ENCODE results near the gene MSANTD1. TPM values are rescaled to one million over a fixed set of nuclear protein-coding genes. Genes with fewer than 3 reads are reported as not detected.

The MSANTD1 gene
- total and polyA plus RNA-seq, 2 experiments from 2014 or later, result 0.37 to 2.7 TPM

DNA sequence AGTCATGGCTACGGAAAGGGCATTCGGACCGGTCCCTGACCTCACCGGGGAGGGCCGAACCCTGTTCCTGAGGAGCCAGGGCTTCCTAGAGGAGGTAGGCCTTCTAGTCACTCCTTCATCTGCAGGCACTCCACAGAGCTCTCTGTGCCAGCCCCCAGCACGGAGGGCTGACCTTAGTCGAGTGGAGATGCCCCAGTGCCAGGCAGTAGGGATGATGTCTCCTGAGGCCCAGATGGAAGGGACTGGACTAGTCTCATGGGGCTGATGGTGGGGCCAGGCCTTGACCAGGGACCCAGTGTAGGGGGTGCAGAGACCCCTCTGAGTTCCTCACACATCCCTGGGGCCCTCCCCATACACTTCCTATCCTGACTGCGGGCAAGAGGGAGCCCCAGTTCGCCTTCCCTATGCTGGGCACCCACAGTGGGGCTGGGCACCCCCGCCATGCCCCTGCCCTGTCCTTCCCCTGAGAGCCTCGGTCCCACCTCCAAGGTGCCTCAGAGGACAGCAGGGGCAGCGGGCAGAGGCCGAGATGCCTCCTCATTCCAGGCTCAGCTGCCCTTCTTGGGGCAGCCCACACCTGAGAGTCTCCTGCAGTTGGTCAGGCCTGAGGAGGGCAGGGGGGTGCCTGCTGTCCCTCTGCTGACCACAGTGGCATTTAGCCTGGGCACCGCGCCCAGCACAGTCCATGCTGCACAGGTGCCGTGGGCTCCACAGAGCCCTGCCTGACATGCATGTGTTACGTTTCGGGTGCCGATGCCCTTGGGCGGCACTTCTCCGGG lies 1.4 kb upstream of the MSANTD1 start:
- Histone ChIP-seq H3K9me3 (ENCODE audit: low read depth) (no peaks in the 10 kb centered on the region), H3K4me3 (no peak overlapping the region), H3K27ac (no peak overlapping the region), H3K4me1 (ENCODE audit: low read depth) (no peaks in the 10 kb centered on the region), H3K36me3 (no peaks in the 10 kb centered on the region), H3K27me3 (no peaks in the 10 kb centered on the region)
- TF ChIP-seq, protein P1, sequence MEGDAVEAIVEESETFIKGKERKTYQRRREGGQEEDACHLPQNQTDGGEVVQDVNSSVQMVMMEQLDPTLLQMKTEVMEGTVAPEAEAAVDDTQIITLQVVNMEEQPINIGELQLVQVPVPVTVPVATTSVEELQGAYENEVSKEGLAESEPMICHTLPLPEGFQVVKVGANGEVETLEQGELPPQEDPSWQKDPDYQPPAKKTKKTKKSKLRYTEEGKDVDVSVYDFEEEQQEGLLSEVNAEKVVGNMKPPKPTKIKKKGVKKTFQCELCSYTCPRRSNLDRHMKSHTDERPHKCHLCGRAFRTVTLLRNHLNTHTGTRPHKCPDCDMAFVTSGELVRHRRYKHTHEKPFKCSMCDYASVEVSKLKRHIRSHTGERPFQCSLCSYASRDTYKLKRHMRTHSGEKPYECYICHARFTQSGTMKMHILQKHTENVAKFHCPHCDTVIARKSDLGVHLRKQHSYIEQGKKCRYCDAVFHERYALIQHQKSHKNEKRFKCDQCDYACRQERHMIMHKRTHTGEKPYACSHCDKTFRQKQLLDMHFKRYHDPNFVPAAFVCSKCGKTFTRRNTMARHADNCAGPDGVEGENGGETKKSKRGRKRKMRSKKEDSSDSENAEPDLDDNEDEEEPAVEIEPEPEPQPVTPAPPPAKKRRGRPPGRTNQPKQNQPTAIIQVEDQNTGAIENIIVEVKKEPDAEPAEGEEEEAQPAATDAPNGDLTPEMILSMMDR (IDR thresholded peaks at IDR 0.05; ENCODE audit: low read depth, low read length), result no peak
- DNase-seq (ENCODE audit: low read depth in 1 of 2, low spot score in 1 of 2), result no peak

GRCh38 chr4:3248178-3248480 lies 830 bp upstream of the MSANTD1 start:
- no peak for DNase-seq (ENCODE audit: low read depth in 1 of 2, low spot score in 1 of 2)

DNA sequence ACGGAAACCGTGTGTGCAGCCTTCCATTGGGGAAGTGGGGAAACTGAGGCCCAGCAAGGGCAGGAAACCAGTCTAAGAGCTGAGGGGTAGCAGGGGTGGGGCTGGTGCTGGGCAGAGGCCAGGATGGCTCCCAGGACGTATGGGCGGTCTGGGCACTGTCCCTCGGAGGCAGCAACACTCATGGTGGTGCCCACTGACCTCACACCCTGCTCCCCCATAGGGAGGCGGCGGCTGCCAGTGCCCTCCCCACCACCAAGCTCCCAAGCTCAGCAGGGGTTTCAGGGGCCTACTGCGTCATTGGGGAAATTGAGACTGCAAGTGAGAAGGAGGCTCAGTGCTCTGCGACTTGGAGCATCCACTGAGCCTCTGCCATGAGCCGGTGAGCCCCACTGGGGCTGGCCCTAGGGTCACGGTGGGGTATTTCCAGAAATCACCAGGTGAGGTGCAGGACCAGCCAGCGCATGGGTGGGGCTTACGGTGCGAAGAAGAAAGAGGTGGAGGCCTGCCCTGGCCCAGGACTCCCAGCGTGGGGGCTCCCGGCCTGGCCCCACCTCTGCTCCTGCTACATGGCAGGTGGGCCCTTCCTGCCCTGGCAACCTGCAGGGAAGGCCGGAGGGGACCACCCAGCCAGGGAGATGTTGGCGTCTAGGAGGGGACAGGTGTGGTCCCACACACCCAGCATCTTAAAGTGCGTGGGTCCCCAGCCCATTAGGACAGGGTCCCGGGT lies 915 bp downstream of the MSANTD1 start:
- no peaks in the 10 kb centered on the region for H3K9me3 ChIP-seq (ENCODE audit: low read depth)
- no peak overlapping the region for H3K4me3 ChIP-seq
- H3K36me3 ChIP-seq, result no peaks in the 10 kb centered on the region
- DNase-seq (ENCODE audit: low read depth in 1 of 2, low spot score in 1 of 2), result no peak
- H3K27me3 ChIP-seq, result no peaks in the 10 kb centered on the region
- no peaks in the 10 kb centered on the region for H3K4me1 ChIP-seq (ENCODE audit: low read depth)
- TF ChIP-seq, protein P1 (IDR thresholded peaks at IDR 0.05; ENCODE audit: low read depth, low read length), result no peak
- H3K27ac ChIP-seq, result no peak overlapping the region

More at GRCh38 chr4:3248178-3248480, 830 bp upstream of the MSANTD1 start:
- Histone ChIP-seq H3K36me3 (no peaks in the 10 kb centered on the region), H3K4me3 (no peak overlapping the region), H3K4me1 (ENCODE audit: low read depth) (no peaks in the 10 kb centered on the region), H3K9me3 (ENCODE audit: low read depth) (no peaks in the 10 kb centered on the region), H3K27me3 (no peaks in the 10 kb centered on the region), H3K27ac (no peak overlapping the region)
- TF ChIP-seq, protein P1 (IDR thresholded peaks at IDR 0.05; ENCODE audit: low read depth, low read length), result no peak

GRCh38 chr4:3250438-3250955 lies 1.5 kb downstream of the MSANTD1 start:
- Histone ChIP-seq H3K4me1 (ENCODE audit: low read depth) (no peaks in the 10 kb centered on the region), H3K27me3 (no peaks in the 10 kb centered on the region), H3K9me3 (ENCODE audit: low read depth) (no peaks in the 10 kb centered on the region), H3K4me3 (no peak overlapping the region), H3K36me3 (no peaks in the 10 kb centered on the region), H3K27ac (no peak overlapping the region)
- TF ChIP-seq, protein P1 (IDR thresholded peaks at IDR 0.05; ENCODE audit: low read depth, low read length), result no peak
- DNase-seq (ENCODE audit: low read depth in 1 of 2, low spot score in 1 of 2), result no peak

GRCh38 chr4:3250956-3251690 lies 2.2 kb downstream of the MSANTD1 start:
- Histone ChIP-seq H3K9me3 (ENCODE audit: low read depth) (no peaks in the 10 kb centered on the region), H3K27me3 (no peaks in the 10 kb centered on the region), H3K27ac (no peak overlapping the region), H3K4me1 (ENCODE audit: low read depth) (no peaks in the 10 kb centered on the region), H3K36me3 (no peaks in the 10 kb centered on the region), H3K4me3 (no peak overlapping the region)
- no peak for DNase-seq (ENCODE audit: low read depth in 1 of 2, low spot score in 1 of 2)
- TF ChIP-seq, protein P1 (IDR thresholded peaks at IDR 0.05; ENCODE audit: low read depth, low read length), result no peak

Data from cardiac muscle cell (in vitro differentiated cells and primary cell).